CD4-positive, CD25-positive, alpha-beta regulatory T cell (primary cell): ENCODE measurements around the gene RPL22L1. TPM values are rescaled to one million over a fixed set of nuclear protein-coding genes. Genes with fewer than 3 reads are reported as not detected.
"Not testable (repeated sequence)": the region's sequence is repeated elsewhere in the genome, so short reads cannot be mapped to it uniquely, and the experiment has no call there.

Experiments
- ATAC-seq, 2 donors: fragments of 150-1000 bp; cut with Tn5 transposase; one replicate each; pipeline ENCODE4 v1.10.0; 2021; ENCODE audit warnings: low read depth in 2 of 2, moderate number of reproducible peaks in 2 of 2, moderate library complexity in 1 of 2
- DNase-seq, 3 donors: peaks; one replicate each; pipeline versions ENCODE4 v3.0.0 to v3.0.0-alpha.2; 2012 to 2022; ENCODE audit warnings: mixed read lengths in 1 of 3
- H3K27ac ChIP-seq: one replicate; pipeline ENCODE4 v1.7.0; 2013; ENCODE audit warnings: mild to moderate bottlenecking, low read length; ENCODE audit not compliant: insufficient read depth, poor library complexity, severe bottlenecking
- H3K27me3 ChIP-seq: one replicate; pipeline ENCODE4 v1.7.0; 2013; ENCODE audit warnings: low read length; ENCODE audit not compliant: control insufficient read depth, insufficient read depth
- H3K36me3 ChIP-seq: one replicate; pipeline ENCODE4 v1.7.0; 2013; ENCODE audit warnings: mild to moderate bottlenecking, low read length, moderate library complexity; ENCODE audit not compliant: control insufficient read depth, insufficient read depth
- H3K4me1 ChIP-seq: 2 replicates; pipeline ENCODE4 v1.7.0; 2013; ENCODE audit warnings: mild to moderate bottlenecking, low read length; ENCODE audit not compliant: insufficient read depth, control insufficient read depth, poor library complexity, severe bottlenecking
- H3K4me3 ChIP-seq: one replicate; pipeline ENCODE4 v1.7.0; 2013; ENCODE audit warnings: low read depth, mild to moderate bottlenecking, low read length, moderate library complexity
- H3K9me3 ChIP-seq, 2 experiments: 1 replicate in 1 of 2; 2 replicates in 1 of 2; pipeline ENCODE4 v1.7.0; 2013; ENCODE audit warnings: low read length in 2 of 2, mild to moderate bottlenecking in 1 of 2, moderate library complexity in 1 of 2; ENCODE audit not compliant: control insufficient read depth in 2 of 2
- H3K27ac Mint-ChIP-seq, 3 donors: one replicate each; pipeline ENCODE4 v1.8.0; 2020 to 2022; ENCODE audit warnings: mild to moderate bottlenecking in 3 of 3, mixed read lengths in 3 of 3, moderate library complexity in 2 of 3
- H3K27me3 Mint-ChIP-seq: one replicate; pipeline ENCODE4 v1.8.0; 2022; ENCODE audit warnings: mild to moderate bottlenecking, mixed read lengths
- H3K36me3 Mint-ChIP-seq: one replicate; pipeline ENCODE4 v1.8.0; 2020; ENCODE audit warnings: mixed read lengths
- H3K4me1 Mint-ChIP-seq, 4 donors: one replicate each; pipeline ENCODE4 v1.8.0; 2020 to 2022; ENCODE audit warnings: mixed read lengths in 4 of 4, mild to moderate bottlenecking in 1 of 4
- H3K4me3 Mint-ChIP-seq, 4 donors: one replicate each; pipeline ENCODE4 v1.8.0; 2020 to 2022; ENCODE audit warnings: mild to moderate bottlenecking in 4 of 4, mixed read lengths in 4 of 4, moderate library complexity in 3 of 4
- H3K9me3 Mint-ChIP-seq, 7 donors: one replicate each; pipeline ENCODE4 v1.8.0; 2020 to 2022; ENCODE audit warnings: mixed read lengths in 7 of 7, mild to moderate bottlenecking in 3 of 7, moderate library complexity in 2 of 7
- polyA plus RNA-seq, 4 donors: library from polyadenylated mRNA; unstranded; fragments of 300-500 nt; fragmentation: Illumina TruSeq; gene quantifications; one replicate each; pipeline ENCODE4 v1.2.3, GENCODE V29; 2021
- total RNA-seq: library from RNA; stranded (reverse); gene quantifications from one replicate; pipeline ENCODE4 v1.2.3, GENCODE V29; 2022

RPL22L1 gene
- total and polyA plus RNA-seq, 5 donors from 2014 or later, result 25.5 to 48.4 (median 43.6) TPM

DNA sequence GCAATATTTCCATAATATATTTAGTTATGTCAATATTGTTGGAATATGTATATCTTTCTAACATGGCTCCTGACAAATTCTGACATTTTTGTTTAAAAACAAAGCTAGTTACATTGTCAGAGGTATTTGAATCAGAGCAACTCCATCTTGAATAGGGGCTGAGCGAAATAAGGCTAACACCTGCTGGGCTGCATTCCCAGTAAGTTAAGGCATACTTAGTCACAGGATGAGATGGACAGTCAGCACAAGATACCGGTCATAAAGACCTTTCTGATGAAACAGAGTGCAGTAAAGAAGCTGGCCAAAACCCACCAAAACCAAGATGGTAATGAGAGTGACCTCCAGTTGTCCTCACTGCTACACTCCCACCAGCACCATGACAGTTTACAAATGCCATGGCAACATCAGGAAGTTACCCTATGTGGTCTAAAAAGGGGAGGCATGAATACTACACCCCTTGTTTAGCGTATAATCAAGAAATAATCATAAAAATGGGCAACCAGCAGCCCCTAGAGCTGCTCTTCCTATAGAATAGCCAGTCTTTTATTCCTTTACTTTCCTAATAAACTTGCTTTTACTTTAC is 30.4 kb downstream of the RPL22L1 start:
- H3K4me3 Mint-ChIP-seq, result no peak overlapping the region

DNA sequence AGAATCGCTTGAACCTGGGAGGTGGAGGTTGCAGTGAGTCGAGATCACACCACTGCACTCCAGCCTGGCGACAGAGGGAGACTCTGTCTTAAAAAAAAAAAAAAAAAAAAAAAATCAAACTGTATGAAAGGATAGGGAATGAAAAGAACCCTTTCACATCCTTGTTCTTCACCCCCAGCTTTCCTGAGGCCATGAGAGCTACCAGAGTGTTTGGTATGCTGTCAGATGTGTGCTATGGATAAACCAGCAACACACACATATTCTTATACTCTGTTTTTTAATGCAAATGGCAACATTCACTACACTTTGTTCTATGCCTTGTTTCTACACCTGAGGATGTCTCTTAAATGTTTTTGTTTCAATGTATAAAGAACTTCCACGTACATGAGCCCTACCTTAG is 33.5 kb downstream of the RPL22L1 start:
- Mint-ChIP-seq H3K9me3 (no peaks in the 10 kb centered on the region), H3K36me3 (no peaks in the 10 kb centered on the region), H3K4me1 (no peaks in the 10 kb centered on the region), H3K27ac (no peak overlapping the region), H3K27me3 (peaks cover 41% of the 10 kb centered on the region), H3K4me3 (no peak overlapping the region)
- ATAC-seq, result no peak
- H3K4me1 ChIP-seq, result no peaks in the 10 kb centered on the region
- H3K36me3 ChIP-seq, result no peaks in the 10 kb centered on the region
- H3K4me3 ChIP-seq, result no peak overlapping the region
- DNase-seq, result no peak
- no peaks in the 10 kb centered on the region for H3K9me3 ChIP-seq
- H3K27me3 ChIP-seq, result peaks cover 39% of the 10 kb centered on the region
- H3K27ac ChIP-seq, result no peak overlapping the region

More for the DNA sequence above, 30.4 kb downstream of the RPL22L1 start:
- peaks cover 0 to under 1% of the 10 kb centered on the region in 2 experiments for H3K9me3 ChIP-seq
- no peak overlapping the region for H3K4me3 ChIP-seq
- Mint-ChIP-seq H3K9me3 (peaks cover 0 to 3% (median 0%) of the 10 kb centered on the region in 7 donors), H3K4me1 (no peaks in the 10 kb centered on the region), H3K27me3 (peaks cover 43% of the 10 kb centered on the region), H3K27ac (no peak overlapping the region), H3K36me3 (no peaks in the 10 kb centered on the region)
- peaks cover 38% of the 10 kb centered on the region for H3K27me3 ChIP-seq
- DNase-seq (no peak), ATAC-seq (no peak)
- H3K36me3 ChIP-seq, result no peaks in the 10 kb centered on the region
- no peaks in the 10 kb centered on the region for H3K4me1 ChIP-seq
- H3K27ac ChIP-seq, result no peak overlapping the region

DNA sequence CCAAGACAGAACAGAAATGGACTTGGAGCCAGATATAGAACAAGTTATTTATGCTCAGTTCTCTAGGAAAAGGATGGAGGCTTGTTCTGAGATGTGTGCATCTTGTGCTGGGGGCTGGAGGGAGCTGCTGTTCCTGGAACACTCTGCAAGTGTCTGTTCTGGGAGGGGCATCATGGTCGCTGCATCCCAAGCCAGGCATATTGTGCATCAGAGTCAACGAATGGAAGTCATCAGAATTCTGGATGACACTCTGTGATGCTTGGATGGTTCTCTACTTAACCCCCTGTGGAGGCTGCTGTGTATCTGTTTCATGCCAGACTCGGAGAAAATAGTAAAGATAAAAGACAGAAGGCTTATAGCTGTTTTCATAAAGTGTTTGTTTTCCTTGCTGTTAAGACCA is 34.7 kb downstream of the RPL22L1 start:
- peaks cover 35% of the 10 kb centered on the region for H3K27me3 ChIP-seq
- H3K36me3 Mint-ChIP-seq, result no peaks in the 10 kb centered on the region
- no peaks in the 10 kb centered on the region for H3K4me1 Mint-ChIP-seq
- no peak overlapping the region for H3K4me3 Mint-ChIP-seq
- DNase-seq, result no peak
- peaks cover 41% of the 10 kb centered on the region for H3K27me3 Mint-ChIP-seq
- H3K36me3 ChIP-seq, result no peaks in the 10 kb centered on the region
- no peak overlapping the region for H3K27ac ChIP-seq
- H3K9me3 Mint-ChIP-seq, result no peaks in the 10 kb centered on the region
- H3K27ac Mint-ChIP-seq, result no peak overlapping the region
- no peaks in the 10 kb centered on the region for H3K4me1 ChIP-seq
- H3K9me3 ChIP-seq, result no peaks in the 10 kb centered on the region
- ATAC-seq, result no peak
- no peak overlapping the region for H3K4me3 ChIP-seq

DNA sequence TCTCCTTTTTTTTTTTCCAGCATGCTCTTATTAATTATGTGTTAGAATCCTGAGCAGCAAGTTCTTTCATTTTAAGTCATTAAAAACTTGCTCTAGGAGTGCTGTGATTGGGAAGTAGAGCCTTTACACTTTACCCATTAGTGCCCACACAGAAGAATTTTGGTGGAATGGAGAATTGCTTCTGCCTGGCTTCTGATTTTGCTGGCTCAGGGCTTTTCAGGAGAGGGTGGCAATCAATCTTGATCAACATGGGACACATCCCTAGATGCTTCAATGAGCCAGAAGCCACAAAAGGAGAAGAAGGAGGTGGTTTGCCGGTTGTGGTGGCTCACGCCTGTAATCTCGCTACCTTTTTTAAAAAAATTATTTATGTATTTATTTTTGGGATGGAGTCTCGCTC is 39.4 kb downstream of the RPL22L1 start:
- Histone ChIP-seq H3K9me3 (no peaks in the 10 kb centered on the region), H3K4me1 (no peaks in the 10 kb centered on the region), H3K36me3 (no peaks in the 10 kb centered on the region), H3K27ac (no peak overlapping the region), H3K4me3 (no peak overlapping the region), H3K27me3 (peaks cover 28% of the 10 kb centered on the region)
- peaks cover 39% of the 10 kb centered on the region for H3K27me3 Mint-ChIP-seq
- no peaks in the 10 kb centered on the region for H3K36me3 Mint-ChIP-seq
- no peak overlapping the region for H3K4me3 Mint-ChIP-seq
- ATAC-seq, result no peak
- H3K27ac Mint-ChIP-seq, result no peak overlapping the region
- peaks cover 0 to 4% (median 1%) of the 10 kb centered on the region in 4 donors for H3K4me1 Mint-ChIP-seq
- DNase-seq, result no peak
- H3K9me3 Mint-ChIP-seq, result peaks cover 0 to 2% (median 0%) of the 10 kb centered on the region in 7 donors

DNA sequence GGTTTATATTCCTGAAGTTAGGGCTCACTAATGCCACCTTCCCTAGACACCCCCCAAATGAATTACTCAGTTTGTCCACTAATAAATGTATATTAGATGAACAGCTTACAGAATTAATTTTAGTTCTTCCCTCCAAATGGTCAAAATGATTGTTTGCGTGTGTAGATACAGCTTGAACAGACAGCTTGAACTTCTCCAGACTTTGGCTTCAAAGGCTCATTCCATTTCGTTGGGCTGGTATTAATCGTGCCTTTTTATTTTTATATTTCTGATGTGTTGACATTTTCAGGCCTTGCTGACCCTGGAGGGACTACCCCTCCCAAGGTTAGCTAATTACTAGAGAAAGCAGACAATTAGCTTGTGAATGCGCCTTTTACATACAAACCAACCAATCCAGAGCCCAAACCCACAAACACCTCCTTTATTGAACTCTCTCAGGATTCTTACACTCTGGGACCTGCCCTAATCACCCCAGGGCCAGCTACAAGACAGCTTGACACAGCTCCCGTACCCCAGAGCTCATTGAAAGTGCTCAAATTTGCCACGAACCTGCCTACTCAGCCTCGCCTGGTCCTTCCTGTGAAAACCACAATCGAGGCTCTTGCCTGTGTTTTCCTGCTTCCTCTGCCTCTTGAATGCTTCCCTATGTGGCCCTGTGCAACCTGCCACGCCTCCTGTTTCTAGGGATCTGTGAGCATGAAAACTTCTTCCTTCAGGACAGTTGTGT is 40.3 kb downstream of the RPL22L1 start:
- Histone ChIP-seq H3K27me3 (peaks cover 25% of the 10 kb centered on the region), H3K4me3 (no peak overlapping the region), H3K9me3 (no peaks in the 10 kb centered on the region), H3K27ac (no peak overlapping the region), H3K36me3 (no peaks in the 10 kb centered on the region), H3K4me1 (no peaks in the 10 kb centered on the region)
- no peak for DNase-seq
- H3K4me3 Mint-ChIP-seq, result no peak overlapping the region
- peaks cover 0 to 2% (median 0%) of the 10 kb centered on the region in 7 donors for H3K9me3 Mint-ChIP-seq
- H3K27ac Mint-ChIP-seq, result no peak overlapping the region
- H3K36me3 Mint-ChIP-seq, result no peaks in the 10 kb centered on the region
- peaks cover 43% of the 10 kb centered on the region for H3K27me3 Mint-ChIP-seq
- H3K4me1 Mint-ChIP-seq, result peaks cover 0 to 4% (median 1%) of the 10 kb centered on the region in 4 donors
- ATAC-seq, result no peak

DNA sequence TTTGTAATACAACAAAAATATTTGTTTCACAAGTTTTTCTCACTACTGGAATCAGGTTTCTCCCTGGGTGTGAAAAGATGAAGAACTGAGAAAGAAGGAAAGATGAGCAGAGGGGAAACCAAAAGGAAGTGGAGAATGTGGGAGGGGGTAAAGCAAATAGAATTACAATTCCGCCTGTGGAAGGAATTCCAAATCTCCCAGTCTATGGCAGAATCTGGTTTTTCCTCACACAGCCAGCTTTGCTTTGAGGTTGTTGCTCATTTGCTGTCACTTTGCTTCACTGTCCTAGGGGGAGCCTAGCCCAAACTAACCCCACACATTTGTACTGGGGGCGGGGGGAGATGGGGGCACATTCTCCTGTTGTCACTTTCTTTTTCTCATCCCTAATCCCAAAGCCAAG is 43.9 kb downstream of the RPL22L1 start:
- Histone ChIP-seq H3K4me3 (no peak overlapping the region), H3K27ac (no peak overlapping the region), H3K4me1 (no peaks in the 10 kb centered on the region), H3K9me3 (no peaks in the 10 kb centered on the region), H3K27me3 (peaks cover 3% of the 10 kb centered on the region), H3K36me3 (no peaks in the 10 kb centered on the region)
- H3K9me3 Mint-ChIP-seq, result peaks cover 0 to 2% (median 0%) of the 10 kb centered on the region in 7 donors
- H3K27ac Mint-ChIP-seq, result no peak overlapping the region
- no peak for ATAC-seq
- no peak overlapping the region for H3K4me3 Mint-ChIP-seq
- peaks cover 23% of the 10 kb centered on the region for H3K27me3 Mint-ChIP-seq
- DNase-seq, result no peak
- no peaks in the 10 kb centered on the region for H3K36me3 Mint-ChIP-seq
- H3K4me1 Mint-ChIP-seq, result peaks cover 0 to 4% (median 1%) of the 10 kb centered on the region in 4 donors

DNA sequence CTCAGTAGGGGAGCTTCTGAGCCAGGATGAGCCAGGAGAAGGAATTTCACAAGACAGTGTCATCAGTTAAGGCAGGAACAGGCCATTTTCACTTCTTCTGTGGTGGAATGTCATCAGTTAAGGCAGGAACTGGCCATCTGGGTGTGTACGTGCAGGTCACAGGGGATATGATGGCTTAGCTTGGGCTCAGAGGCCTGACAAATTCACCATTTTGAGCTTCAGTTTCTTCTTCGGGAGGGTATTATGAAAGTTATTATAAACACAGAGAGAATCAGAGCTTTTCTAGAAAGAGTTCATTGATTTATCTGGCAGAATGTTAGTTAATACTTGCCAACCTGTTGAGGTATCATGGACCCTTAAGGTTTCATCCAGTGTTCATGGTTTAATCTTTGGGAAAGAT is 46.4 kb downstream of the RPL22L1 start:
- H3K27ac ChIP-seq, H3K36me3 ChIP-seq, H3K4me1 Mint-ChIP-seq, H3K9me3 Mint-ChIP-seq, H3K36me3 Mint-ChIP-seq, DNase-seq, H3K27ac Mint-ChIP-seq, H3K4me1 ChIP-seq, H3K4me3 ChIP-seq, ATAC-seq, H3K27me3 ChIP-seq, H3K9me3 ChIP-seq, H3K4me3 Mint-ChIP-seq: not testable (repeated sequence)
- H3K27me3 Mint-ChIP-seq, result peaks cover 23% of the 10 kb centered on the region

DNA sequence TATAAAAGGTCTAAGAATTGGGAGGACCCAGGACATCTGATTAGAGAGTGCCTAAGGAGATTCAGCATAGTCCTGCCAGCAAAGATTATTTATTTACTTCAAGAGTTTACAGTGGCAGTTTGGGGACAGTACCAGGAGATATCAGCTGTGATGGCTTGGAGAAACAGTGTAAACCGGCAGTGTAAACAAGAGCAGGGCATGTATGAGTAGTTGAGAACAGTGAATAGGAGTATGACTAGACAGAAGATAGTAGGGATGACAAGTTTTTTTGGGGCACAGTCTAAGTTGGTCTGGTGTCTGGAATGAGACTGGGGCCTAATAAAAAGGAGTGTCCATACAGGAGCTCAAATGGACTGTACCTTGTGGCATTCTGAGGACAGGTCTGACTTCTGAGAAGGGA is 51.7 kb downstream of the RPL22L1 start:
- not testable (repeated sequence) for ATAC-seq, H3K9me3 ChIP-seq, H3K4me1 ChIP-seq, DNase-seq, H3K27ac Mint-ChIP-seq, H3K36me3 ChIP-seq, H3K27me3 ChIP-seq, H3K9me3 Mint-ChIP-seq, H3K4me1 Mint-ChIP-seq, H3K4me3 ChIP-seq, H3K27ac ChIP-seq, H3K4me3 Mint-ChIP-seq, H3K36me3 Mint-ChIP-seq
- H3K27me3 Mint-ChIP-seq, result peaks cover 21% of the 10 kb centered on the region
